MM.1S (cell line): Measurements from ENCODE around the gene ACCSL.

ENCODE experiments used
- CTCF ChIP-seq: fragments of 300-600 bp; sonication (generic); IDR thresholded peaks from 2 replicates; pipeline ENCODE4 v1.5.1; 2016; ENCODE audit warnings: antibody characterized with exemption, low read length, mixed read lengths
- EZH2phosphoT487 ChIP-seq: fragments of 300-600 bp; sonication (generic); IDR thresholded peaks from 2 replicates; pipeline ENCODE4 v1.6.1; 2018; ENCODE audit warnings: antibody characterized with exemption, low read length

GRCh38 chr11:44002191-44003093, 45.3 kb upstream of the ACCSL start:
- TF ChIP-seq CTCF (no peak), EZH2phosphoT487 (no peak)
